Measurements from ENCODE around the gene SCNN1B.

DNA sequence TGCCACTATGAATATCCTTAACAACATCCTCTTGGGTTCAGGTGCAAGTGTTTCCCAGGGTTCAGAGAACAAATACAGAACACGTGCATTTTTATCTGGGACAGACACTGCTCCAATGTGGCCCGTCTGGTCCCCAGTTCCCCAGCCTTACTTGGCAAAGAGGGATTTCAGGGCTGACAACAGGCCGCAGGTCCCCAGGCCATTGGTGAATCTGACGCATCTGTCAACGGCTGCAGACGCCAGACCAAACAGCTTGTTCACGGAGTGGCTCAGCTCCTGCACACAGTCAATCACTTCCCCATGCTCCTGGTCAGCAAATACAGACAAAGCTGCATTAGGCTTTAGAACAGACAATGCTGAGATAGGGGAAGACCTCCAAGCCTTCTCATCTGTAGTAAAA, 114.7 kb downstream of the SCNN1B start:
- TF ChIP-seq POLR2A (IDR thresholded peaks at IDR 0.05; ENCODE audit: low read depth, low read length) (no peak), POLR2AphosphoS5 (IDR thresholded peaks at IDR 0.05; ENCODE audit: low read depth, low read length) (no peak)

All from GM12892 (cell line).